DND-41 (cell line): Measurements from ENCODE around the gene SARS2.

ENCODE experiments used
- ATAC-seq: fragments of 200-7000 bp; cut with Tn5 transposase; 3 replicates; pipeline ENCODE4 v1.9.1; 2021; ENCODE audit warnings: low read depth; ENCODE audit not compliant: insufficient read depth
- DNase-seq: peaks from one replicate; pipeline ENCODE4 v3.0.0-alpha.2; 2020
- H2AFZ ChIP-seq: 2 replicates; pipeline ENCODE4 v1.6.0; 2012; ENCODE audit warnings: low read depth, low read length
- H3K27ac ChIP-seq: 2 replicates; pipeline ENCODE4 v1.5.1; 2012; ENCODE audit warnings: low read length, inconsistent platforms
- H3K27me3 ChIP-seq: fragments of 200-600 bp; sonication (generic); 2 replicates; pipeline ENCODE4 v1.6.0; 2012; ENCODE audit warnings: low read length, mild to moderate bottlenecking, inconsistent platforms; ENCODE audit not compliant: insufficient read depth, poor library complexity
- H3K36me3 ChIP-seq: 2 replicates; pipeline ENCODE4 v1.5.1; 2012; ENCODE audit warnings: low read length, inconsistent platforms; ENCODE audit not compliant: insufficient read depth
- H3K4me1 ChIP-seq: 2 replicates; pipeline ENCODE4 v1.5.1; 2012; ENCODE audit warnings: mild to moderate bottlenecking, low read length; ENCODE audit not compliant: insufficient read depth
- H3K4me2 ChIP-seq: 2 replicates; pipeline ENCODE4 v1.6.0; 2012; ENCODE audit warnings: mild to moderate bottlenecking, moderate library complexity, low read length, inconsistent platforms; ENCODE audit not compliant: insufficient read depth
- H3K4me3 ChIP-seq, 2 experiments: fragments of 200-600 bp in 1 of 2; shearing (Covaris generic) in 1 of 2; 2 replicates each; pipeline ENCODE4 v1.5.1; 2012 to 2016; ENCODE audit warnings: inconsistent platforms in 2 of 2, low read length in 2 of 2, mild to moderate bottlenecking in 2 of 2, low read depth in 1 of 2, moderate library complexity in 1 of 2
- H3K79me2 ChIP-seq: 2 replicates; pipeline ENCODE4 v1.6.0; 2012; ENCODE audit warnings: low read length, inconsistent platforms; ENCODE audit not compliant: insufficient read depth
- H3K9ac ChIP-seq: 2 replicates; pipeline ENCODE4 v1.6.0; 2012; ENCODE audit warnings: low read depth, mild to moderate bottlenecking, inconsistent platforms, low read length, moderate library complexity
- H3K9me3 ChIP-seq: 2 replicates; pipeline ENCODE4 v1.5.1; 2012; ENCODE audit warnings: low read length, moderate library complexity, mild to moderate bottlenecking, inconsistent platforms; ENCODE audit not compliant: insufficient read depth, severe bottlenecking
- H4K20me1 ChIP-seq: 2 replicates; pipeline ENCODE4 v1.6.0; 2012; ENCODE audit warnings: low read length; ENCODE audit not compliant: insufficient read depth
- CTCF ChIP-seq: IDR thresholded peaks from 2 replicates; pipeline ENCODE4 v1.5.1; 2012; ENCODE audit warnings: borderline replicate concordance, low read length, moderate library complexity, mild to moderate bottlenecking; ENCODE audit not compliant: poor library complexity, severe bottlenecking; ENCODE audit errors: extremely low read depth
- EZH2 ChIP-seq: IDR thresholded peaks from 3 replicates; pipeline ENCODE4 v1.6.1; 2012; ENCODE audit warnings: borderline replicate concordance, low read depth, mild to moderate bottlenecking, moderate library complexity, low read length, inconsistent platforms; ENCODE audit not compliant: severe bottlenecking

Gene SARS2

GRCh38 chr19:38910488-38910887, 20.1 kb downstream of the SARS2 start:
- no peak for DNase-seq
- Histone ChIP-seq H3K9me3 (no peaks in the 10 kb centered on the region), H3K27ac (no peak overlapping the region), H2AFZ (no peak overlapping the region), H3K27me3 (no peaks in the 10 kb centered on the region), H3K4me3 (no peak overlapping the region), H3K36me3 (peaks cover 21% of the 10 kb centered on the region), H3K4me1 (no peaks in the 10 kb centered on the region), H3K79me2 (no peaks in the 10 kb centered on the region), H3K9ac (no peak overlapping the region), H3K4me2 (no peak overlapping the region), H4K20me1 (no peaks in the 10 kb centered on the region)
- no peak for TF ChIP-seq CTCF
- TF ChIP-seq EZH2, result no peak
- no peak for ATAC-seq

GRCh38 chr19:38908911-38909310, 21.7 kb downstream of the SARS2 start:
- H3K4me1 ChIP-seq, result no peaks in the 10 kb centered on the region
- H3K36me3 ChIP-seq, result peaks cover 35% of the 10 kb centered on the region
- H2AFZ ChIP-seq, result no peak overlapping the region
- no peaks in the 10 kb centered on the region; the same call in 1 of the 2 replicates for H3K79me2 ChIP-seq
- H3K9me3 ChIP-seq, result no peaks in the 10 kb centered on the region
- no peaks in the 10 kb centered on the region; the same call in 1 of the 2 replicates for H4K20me1 ChIP-seq
- H3K27ac ChIP-seq, result no peak overlapping the region
- no peak for DNase-seq
- H3K27me3 ChIP-seq, result no peaks in the 10 kb centered on the region
- no peak for ATAC-seq
- no peak overlapping the region for H3K4me2 ChIP-seq
- H3K9ac ChIP-seq, result no peak overlapping the region
- no peak for TF ChIP-seq CTCF
- no peak for TF ChIP-seq EZH2
- no peak overlapping the region for H3K4me3 ChIP-seq

- no peaks in the 10 kb centered on the region for H3K9me3 ChIP-seq
- peaks cover 35% of the 10 kb centered on the region for H3K36me3 ChIP-seq
- no peaks in the 10 kb centered on the region for H3K4me1 ChIP-seq
- no peaks in the 10 kb centered on the region for H3K27me3 ChIP-seq
- H3K4me3 ChIP-seq, result no peak overlapping the region
- no peak overlapping the region for H3K9ac ChIP-seq
- H2AFZ ChIP-seq, result no peak overlapping the region
- no peaks in the 10 kb centered on the region; the same call in 1 of the 2 replicates for H4K20me1 ChIP-seq
- no peak overlapping the region for H3K4me2 ChIP-seq
- H3K27ac ChIP-seq, result no peak overlapping the region
- no peak for DNase-seq
- peaks cover 8% of the 10 kb centered on the region for H3K79me2 ChIP-seq
- ATAC-seq, result no peak
- no peak for TF ChIP-seq CTCF
- no peak for TF ChIP-seq EZH2
These were observed 22.9 kb downstream of the SARS2 start for GRCh38 chr19:38907670-38908069.

GRCh38 chr19:38907227-38907626, 23.3 kb downstream of the SARS2 start:
- no peaks in the 10 kb centered on the region; the same call in 1 of the 2 replicates for H4K20me1 ChIP-seq
- H3K27me3 ChIP-seq, result no peaks in the 10 kb centered on the region
- H3K4me2 ChIP-seq, result no peak overlapping the region
- H3K9me3 ChIP-seq, result no peaks in the 10 kb centered on the region
- no peak for ATAC-seq
- H3K9ac ChIP-seq, result no peak overlapping the region
- peaks cover 35% of the 10 kb centered on the region for H3K36me3 ChIP-seq
- no peak for TF ChIP-seq EZH2
- no peak for TF ChIP-seq CTCF
- no peaks in the 10 kb centered on the region for H3K4me1 ChIP-seq
- H3K79me2 ChIP-seq, result peaks cover 10% of the 10 kb centered on the region
- DNase-seq, result no peak
- H3K4me3 ChIP-seq, result no peak overlapping the region
- H3K27ac ChIP-seq, result no peak overlapping the region
- no peak overlapping the region for H2AFZ ChIP-seq
